Type B pancreatic cell (in vitro differentiated cells): ENCODE data around the gene MLN. TPM values are rescaled to one million over a fixed set of nuclear protein-coding genes. Genes with fewer than 3 reads are reported as not detected.

Experiments used
- DNase-seq: peaks from one replicate; pipeline ENCODE4 v3.0.0; 2021; ENCODE audit warnings: mixed read lengths; ENCODE audit not compliant: unreplicated experiment; ENCODE audit errors: extremely low spot score
- H3K27ac Mint-ChIP-seq: 2 replicates; pipeline ENCODE4 v1.8.0; 2021; ENCODE audit warnings: mild to moderate bottlenecking, mixed read lengths
- H3K27me3 Mint-ChIP-seq: 2 replicates; pipeline ENCODE4 v1.8.0; 2021; ENCODE audit warnings: mixed read lengths
- H3K36me3 Mint-ChIP-seq: 2 replicates; pipeline ENCODE4 v1.8.0; 2021; ENCODE audit warnings: mixed read lengths
- H3K4me1 Mint-ChIP-seq: one replicate; pipeline ENCODE4 v1.8.0; 2021; ENCODE audit warnings: mixed read lengths; ENCODE audit not compliant: unreplicated experiment
- H3K4me3 Mint-ChIP-seq: 2 replicates; pipeline ENCODE4 v1.8.0; 2021; ENCODE audit warnings: mild to moderate bottlenecking, mixed read lengths
- H3K9me3 Mint-ChIP-seq: 2 replicates; pipeline ENCODE4 v1.8.0; 2021; ENCODE audit warnings: mixed read lengths
- CTCF ChIP-seq: fragments of 200-600 bp; sonication (generic); conservative IDR thresholded peaks from 2 replicates; pipeline ENCODE4 v1.5.0; 2021; ENCODE audit warnings: antibody characterized with exemption, mild to moderate bottlenecking
- total RNA-seq: library from RNA; stranded (reverse); gene quantifications from 2 replicates; pipeline ENCODE4 v1.2.1, GENCODE V29; 2021; ENCODE audit warnings: low replicate concordance

MLN gene
- total RNA-seq, 1 donor from 2014 or later: 0.65 TPM

GRCh38 chr6:33751771-33752645, 51.8 kb downstream of the MLN start:
- no peak overlapping the region for H3K27ac Mint-ChIP-seq
- TF ChIP-seq CTCF: no peak
- H3K27me3 Mint-ChIP-seq: peaks cover 3% of the 10 kb centered on the region
- H3K4me3 Mint-ChIP-seq: no peak overlapping the region
- no peak for DNase-seq
- H3K9me3 Mint-ChIP-seq: no peaks in the 10 kb centered on the region
- H3K36me3 Mint-ChIP-seq: no peaks in the 10 kb centered on the region
- peaks cover 31% of the 10 kb centered on the region for H3K4me1 Mint-ChIP-seq

- Mint-ChIP-seq H3K27ac (no peak overlapping the region), H3K27me3 (peaks cover 3% of the 10 kb centered on the region), H3K9me3 (no peaks in the 10 kb centered on the region), H3K36me3 (no peaks in the 10 kb centered on the region), H3K4me1 (peaks cover 35% of the 10 kb centered on the region), H3K4me3 (no peak overlapping the region)
- no peak for TF ChIP-seq CTCF
- no peak for DNase-seq
These were observed 53.4 kb downstream of the MLN start for GRCh38 chr6:33750244-33750991.

GRCh38 chr6:33749401-33749800, 54.4 kb downstream of the MLN start:
- Mint-ChIP-seq H3K9me3 (no peaks in the 10 kb centered on the region), H3K4me1 (peaks cover 42% of the 10 kb centered on the region), H3K36me3 (no peaks in the 10 kb centered on the region), H3K4me3 (no peak overlapping the region), H3K27ac (no peak overlapping the region), H3K27me3 (peaks cover 3% of the 10 kb centered on the region)
- no peak for TF ChIP-seq CTCF
- no peak for DNase-seq

GRCh38 chr6:33748841-33749240, 55.0 kb downstream of the MLN start:
- Mint-ChIP-seq H3K36me3 (no peaks in the 10 kb centered on the region), H3K9me3 (no peaks in the 10 kb centered on the region), H3K27ac (no peak overlapping the region), H3K4me3 (no peak overlapping the region), H3K4me1 (peaks cover 43% of the 10 kb centered on the region), H3K27me3 (peaks cover 3% of the 10 kb centered on the region)
- no peak for TF ChIP-seq CTCF
- no peak for DNase-seq

- Mint-ChIP-seq H3K27me3 (peaks cover 3% of the 10 kb centered on the region), H3K9me3 (no peaks in the 10 kb centered on the region), H3K4me1 (peaks cover 47% of the 10 kb centered on the region), H3K4me3 (no peak overlapping the region), H3K36me3 (no peaks in the 10 kb centered on the region), H3K27ac (no peak overlapping the region)
- no peak for TF ChIP-seq CTCF
- no peak for DNase-seq
These were observed 56.0 kb downstream of the MLN start for GRCh38 chr6:33747823-33748222.
